GM18499 (cell line): ENCODE measurements around the gene MRPL1.
"Not testable (repeated sequence)": the region's sequence is repeated elsewhere in the genome, so short reads cannot be mapped to it uniquely, and the experiment has no call there.

Experiments used
- ATAC-seq: cut with Tn5 transposase; IDR thresholded peaks from one replicate; pipeline ENCODE4 v1.9.1; 2021; ENCODE audit warnings: moderate number of reproducible peaks; ENCODE audit not compliant: insufficient read depth, unreplicated experiment

MRPL1 gene

DNA sequence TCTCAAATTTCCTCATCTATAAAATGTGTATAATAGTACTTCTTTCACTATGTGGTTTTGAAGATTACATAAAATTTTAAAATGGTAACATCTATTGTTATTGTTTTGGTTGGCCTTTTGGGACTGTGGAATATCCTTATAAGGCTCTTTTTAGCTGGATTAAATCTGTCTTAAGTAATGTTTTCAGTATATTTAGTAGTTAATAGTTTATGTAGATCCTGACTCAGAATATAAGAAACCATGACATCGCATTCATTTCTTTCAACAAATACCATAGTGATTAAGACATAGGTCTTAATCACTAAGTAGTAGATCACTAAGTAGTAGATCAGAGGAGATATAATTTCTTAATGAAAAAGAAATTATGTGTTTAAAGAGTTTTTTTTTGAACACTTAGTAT lies 48.5 kb downstream of the MRPL1 start:
- ATAC-seq, result no peak

DNA sequence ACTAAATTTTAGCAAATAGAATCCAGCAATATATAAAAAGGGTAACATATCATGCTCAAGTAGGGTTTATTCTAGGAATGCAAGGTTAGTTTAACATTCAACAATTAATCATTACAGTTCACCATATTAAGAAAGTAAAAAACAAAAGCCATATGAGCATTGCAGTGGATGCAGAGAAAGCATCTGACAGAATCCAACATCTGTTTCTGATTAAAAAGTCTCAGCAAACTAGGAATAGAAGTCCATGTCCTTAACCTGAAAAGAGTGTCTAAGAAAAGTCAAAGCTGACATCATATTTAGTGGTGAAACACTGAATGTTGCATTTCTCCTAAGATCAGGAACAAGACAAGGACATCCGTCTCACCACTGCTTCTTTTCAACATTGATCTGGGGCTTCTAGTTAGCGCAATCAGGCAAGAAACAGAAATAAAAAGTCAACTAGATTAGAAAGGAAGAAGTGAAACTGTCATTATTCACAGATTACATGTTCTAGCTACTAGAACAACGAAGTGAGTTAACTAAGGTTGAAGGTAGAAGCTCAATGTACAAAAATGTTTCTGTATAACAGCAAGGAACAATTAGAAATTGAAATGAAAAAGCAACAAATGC lies 49.3 kb downstream of the MRPL1 start:
- peak; percentile 79 for ATAC-seq

DNA sequence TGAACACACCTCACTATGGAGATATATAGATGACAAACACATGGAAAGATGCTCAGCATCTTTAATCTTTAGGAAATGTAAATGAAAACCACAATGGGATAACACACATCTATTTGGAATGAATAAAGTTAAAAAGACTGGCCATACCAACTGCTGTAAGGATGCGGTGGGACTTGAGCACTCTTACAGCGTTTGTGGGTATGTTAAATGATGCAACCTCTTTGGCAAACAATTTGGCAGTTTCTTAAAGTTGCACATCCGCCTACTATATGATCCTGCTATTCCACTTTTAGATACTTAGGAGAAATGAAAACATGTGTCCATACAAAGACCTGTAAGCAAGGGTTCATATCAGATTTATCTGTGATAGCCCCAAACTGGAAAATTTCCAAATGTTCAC lies 50.7 kb downstream of the MRPL1 start:
- no peak for ATAC-seq

DNA sequence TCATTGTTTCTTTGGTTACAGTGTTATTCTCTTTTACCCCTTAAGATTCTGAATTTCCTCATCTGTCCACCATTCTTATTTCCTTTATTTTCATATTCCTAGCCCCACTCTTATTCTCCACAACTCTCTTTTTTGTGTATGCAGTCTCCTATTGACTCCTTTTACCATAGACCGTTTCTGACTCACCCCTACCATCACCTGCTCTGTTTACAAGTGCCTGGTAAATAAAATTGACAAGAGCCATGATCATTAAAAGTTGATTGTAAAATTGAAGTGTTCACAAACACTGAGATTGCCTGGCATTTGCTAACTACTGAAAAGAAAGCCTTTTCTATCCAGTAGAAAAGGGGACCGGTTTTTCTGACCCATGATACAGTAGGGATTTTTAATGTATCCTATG lies 54.4 kb downstream of the MRPL1 start:
- ATAC-seq, result no peak

DNA sequence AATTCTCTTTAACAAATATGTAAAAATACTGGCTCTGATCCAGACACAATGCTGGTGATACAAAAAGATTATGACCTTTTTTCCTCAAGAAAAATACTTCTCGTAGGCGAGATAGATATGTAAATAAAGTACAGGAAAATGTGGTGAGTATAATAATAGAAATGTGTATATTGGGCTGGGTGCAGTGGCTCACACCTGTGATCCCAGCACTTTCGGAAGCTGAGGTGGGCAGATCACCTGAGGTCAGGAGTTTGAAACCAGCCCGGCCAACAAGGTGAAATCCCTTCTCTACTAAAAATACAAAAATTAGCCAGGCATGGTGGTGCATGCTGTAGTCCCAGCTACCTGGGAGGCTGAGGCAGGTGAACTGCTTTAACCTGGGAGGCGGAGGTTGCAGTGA lies 55.0 kb downstream of the MRPL1 start:
- ATAC-seq, result no peak

DNA sequence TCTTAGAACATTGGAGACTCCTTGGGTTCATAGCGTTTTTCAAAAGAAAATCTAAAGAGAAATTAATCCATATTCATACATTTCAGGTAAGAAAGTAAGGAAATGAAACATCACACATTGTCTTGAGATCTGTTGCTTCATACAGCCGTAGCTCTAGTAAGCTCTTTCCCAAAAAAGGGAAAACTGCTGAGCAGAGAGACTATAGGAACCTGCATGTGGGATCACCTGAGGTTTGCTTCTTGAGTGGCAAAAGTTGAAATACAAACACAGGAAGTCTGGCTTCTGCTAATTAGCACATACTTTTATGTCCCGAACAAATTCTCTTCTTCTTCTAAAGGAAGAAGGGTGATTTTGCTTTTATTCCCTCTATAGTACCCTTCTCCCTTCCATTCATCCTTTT lies 57.7 kb downstream of the MRPL1 start:
- no peak for ATAC-seq

DNA sequence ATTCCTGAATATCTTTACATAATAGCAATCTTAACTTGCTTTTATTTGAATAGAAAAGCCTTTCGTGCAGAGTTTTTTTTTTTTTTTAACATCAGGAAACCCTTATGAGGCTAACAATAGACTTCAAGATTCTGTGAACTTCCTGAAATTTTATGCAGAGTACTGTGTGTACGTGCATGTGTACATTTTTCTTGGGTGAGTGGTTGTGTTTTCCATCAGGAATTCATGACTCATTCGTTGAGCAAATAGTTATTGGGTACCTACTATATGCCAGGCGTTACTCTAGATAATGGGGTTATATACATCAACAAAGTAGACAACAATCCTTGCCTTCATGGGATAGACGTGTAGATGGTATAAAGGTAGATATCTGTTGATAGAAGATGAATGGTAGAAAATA lies 59.1 kb downstream of the MRPL1 start:
- ATAC-seq, result no peak

DNA sequence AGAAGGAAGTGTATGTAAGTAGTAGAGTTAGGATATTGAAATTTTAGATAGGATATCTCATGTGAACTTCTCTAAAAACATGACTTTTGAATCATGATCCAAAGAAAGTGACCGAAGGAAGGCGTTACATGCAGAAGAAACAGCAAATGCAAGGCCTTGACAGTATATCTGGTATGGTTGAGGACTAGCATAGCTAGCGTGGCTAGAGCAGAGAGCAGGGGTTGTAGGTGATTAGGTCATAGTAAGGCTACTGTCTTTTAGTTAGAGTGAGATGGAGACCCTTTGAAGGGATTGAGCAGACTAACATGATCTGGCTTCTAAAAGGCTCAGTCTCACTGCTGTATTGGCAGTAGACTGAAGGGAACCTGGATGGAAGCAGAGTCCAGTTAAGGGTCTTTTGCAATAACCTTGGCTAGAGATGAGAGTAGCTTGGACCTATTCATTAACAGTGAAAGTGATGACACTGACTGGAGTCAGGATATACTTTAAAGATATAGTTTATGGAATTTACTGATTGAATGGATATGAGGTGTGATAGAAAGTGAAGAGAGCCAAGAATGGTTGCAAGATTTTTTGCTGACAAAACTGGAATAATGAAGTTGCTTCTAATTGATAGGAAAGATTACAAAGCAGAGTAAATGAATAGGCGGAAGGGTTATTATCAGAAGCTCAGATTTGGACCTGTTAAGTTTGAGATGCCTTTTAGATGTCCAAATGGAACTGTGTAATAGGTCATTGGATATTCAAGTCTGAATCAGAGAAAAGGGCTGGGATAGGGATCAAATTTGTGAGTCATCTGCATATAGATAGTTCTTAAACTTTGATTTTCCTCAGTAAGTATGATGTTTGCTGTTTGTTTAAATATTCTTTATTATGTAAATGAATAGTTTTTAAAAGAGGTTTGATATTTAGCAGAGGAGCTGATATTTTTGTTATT lies 59.8 kb downstream of the MRPL1 start:
- ATAC-seq, result no peak

DNA sequence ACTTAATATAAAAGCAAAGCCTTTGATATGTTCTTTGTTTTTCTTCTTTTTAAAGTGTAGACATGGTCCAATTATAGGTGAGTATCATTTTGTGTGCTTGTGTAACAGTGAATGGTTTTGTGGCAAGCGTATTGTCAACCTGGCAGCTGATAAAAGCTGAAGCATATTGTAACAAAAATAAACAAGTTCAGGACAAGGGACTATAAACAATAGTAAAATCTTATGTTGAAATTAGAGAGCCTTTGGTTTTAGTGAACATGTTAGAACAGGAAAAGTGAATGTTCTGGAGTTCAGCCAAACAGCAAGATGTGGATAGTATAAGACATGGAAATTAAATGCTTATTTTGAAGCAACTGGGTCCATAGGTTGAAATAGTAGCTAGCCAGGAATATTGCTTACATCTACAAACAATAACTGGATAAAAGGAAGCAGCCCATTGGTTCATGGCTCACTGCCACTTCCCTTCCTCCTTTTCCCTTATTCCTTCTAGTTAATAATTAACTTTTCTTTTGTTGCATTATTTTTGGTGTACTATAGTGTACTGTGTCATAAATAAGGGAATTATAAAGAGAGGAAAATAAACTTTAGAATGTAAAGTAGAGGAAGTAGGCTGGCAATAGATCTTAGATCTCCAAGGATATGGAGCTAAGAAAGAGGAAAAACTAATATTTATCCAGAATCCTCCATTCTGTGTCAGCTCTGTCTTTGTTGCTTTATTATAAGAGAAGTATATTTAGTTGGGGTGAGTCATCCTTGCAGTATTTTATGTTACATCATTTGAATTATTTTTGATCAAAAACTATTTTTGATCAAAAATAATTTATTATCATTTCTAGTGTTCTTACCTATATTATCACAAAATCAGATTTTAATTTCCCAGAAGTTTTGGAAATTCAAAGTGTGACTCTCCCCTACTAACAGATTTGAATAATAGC lies 65.6 kb downstream of the MRPL1 start:
- no peak for ATAC-seq

DNA sequence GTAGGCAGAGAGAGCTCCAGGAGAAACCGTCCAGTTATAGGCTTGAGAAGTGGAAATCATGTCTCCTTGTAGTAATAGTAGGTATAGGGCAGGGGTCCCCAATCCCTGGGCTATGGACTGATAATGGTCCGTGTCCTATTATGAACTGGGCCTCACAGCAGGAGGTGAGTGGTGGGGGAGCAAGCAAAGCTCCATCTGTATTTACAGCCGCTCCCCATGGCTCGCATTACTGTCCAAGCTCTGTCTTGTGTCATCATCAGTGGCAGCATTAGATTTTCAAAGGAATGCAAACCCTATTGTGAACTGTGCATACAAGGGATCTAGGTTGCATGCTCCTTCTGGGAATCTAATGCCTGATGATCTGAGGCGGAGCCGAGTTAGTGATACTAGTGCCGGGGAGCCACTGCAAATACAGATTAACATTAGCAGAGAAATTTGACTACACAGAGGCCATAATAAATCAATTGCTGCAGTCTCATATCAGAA lies 67.6 kb downstream of the MRPL1 start:
- ATAC-seq, result no peak

DNA sequence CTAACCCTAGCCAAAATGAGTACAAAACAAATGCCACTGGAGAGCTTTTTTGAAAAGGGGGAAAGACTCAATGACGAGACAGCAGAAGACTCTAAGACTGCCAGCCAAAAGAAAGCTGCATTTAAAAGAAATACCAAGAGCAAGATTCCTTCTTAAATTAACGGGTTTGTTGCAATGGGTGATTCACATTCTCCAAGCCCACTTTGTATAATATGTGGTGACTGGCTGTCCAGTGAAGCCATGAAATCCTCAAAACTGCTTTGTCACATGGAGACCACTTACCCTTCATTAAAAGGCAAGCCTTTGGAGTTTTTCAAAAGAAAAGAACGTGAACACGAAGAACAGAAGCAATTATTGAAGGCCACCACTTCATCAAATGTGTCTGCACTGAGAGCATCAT lies 68.2 kb downstream of the MRPL1 start:
- no peak for ATAC-seq

DNA sequence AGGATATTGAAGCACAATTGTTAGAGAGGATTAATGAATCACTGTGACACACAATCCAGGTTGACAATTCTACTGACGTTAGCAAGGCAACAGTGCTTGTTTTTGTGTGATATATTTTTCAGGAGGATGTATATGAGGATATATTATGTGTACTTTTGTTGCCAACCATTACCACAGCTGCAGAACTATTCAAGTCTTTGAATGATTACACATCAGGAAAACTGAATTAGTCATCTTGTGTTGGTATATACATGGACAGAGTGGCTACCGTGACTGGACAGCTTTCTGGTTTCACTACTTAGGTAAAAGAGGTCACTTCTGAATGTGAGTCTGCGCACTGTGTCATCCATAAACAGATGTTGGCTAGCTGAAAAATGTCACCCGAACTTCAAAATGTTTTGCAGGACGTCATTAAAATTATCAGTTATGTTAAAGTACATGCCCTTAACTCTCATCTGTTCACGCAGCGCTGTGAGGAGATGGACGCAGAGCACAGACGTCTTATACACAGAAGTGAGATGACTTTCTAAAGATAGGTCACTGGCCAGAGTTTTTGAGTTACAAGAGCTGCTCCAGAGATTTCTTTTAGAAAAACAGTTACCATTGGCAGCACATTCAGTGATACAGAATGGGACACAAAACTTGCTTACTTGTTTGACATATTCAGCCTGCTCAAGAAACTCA lies 69.0 kb downstream of the MRPL1 start:
- ATAC-seq, result no peak

DNA sequence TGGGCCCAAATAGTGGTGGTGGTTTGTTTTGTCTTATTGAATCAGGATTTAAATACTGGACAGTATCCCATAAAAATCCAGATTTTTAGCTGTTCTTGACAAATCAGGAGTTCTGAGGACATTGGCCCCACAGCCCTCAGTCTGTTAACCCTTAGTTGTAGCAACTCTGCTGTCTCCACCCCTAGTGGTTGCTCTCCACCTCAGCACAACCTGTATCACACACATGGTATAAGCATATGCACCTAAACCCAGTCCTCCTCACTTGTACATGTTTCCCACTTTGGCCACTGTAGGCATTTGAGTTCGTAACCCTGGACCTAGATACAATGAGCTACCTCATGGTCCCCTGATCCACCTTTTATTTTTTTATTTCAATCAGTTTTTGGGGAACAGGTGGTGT lies 75.9 kb downstream of the MRPL1 start:
- ATAC-seq, result no peak

DNA sequence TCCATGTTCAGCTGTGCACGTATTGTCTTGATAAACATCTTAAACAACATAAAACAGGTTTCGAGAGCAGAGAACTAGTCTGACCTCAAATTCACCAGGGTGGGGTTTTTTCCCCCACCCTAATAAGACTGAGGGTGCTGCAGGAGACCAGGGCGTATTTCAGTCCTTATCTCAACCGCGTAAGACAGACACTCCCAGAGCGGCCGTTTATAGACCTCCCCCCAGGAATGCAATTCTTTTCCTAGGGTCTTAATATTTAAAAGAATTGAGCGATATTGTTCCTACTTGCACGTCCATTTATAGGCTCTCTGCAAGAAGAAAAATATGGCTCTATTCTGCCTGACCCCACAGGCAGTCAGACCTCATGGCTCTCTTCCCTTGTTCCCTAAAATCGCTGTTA lies 83.3 kb downstream of the MRPL1 start:
- not testable (repeated sequence) for ATAC-seq

DNA sequence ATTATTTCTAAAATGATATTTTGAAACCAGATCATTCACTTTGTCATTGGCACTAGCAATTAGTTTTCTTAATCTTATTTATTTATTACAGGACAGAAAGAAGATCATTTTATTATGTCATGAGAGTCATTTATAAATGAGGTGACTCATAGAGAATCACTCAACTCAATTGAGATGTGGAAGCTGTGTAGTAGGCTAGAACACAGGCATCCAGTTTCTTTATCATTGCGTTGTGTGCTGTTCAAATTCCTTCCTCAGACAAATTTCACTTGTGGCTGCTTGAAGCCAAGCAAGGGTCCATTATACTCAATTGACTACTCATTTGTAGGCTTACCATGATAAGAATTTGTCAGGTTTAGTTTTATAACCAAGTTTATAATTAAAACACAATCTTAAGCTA lies 87.6 kb downstream of the MRPL1 start:
- ATAC-seq, result no peak

DNA sequence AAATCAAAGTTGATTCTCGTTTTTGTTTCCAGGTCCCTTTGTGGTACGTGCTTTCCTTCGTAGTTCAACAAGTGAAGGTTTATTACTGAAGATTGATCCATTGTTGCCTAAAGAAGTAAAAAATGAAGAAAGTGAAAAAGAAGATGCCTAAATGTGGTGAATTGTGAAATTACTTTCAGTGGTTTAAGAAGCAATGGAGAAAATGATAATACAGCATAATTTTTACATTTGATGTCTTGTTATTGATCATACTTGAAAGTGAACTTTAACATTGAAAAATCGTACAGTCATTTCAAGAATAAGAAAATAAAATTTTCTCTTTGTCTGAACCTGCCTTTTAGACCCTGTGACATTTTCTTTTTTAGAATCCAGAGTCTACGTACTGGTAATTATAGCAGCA lies 89.8 kb downstream of the MRPL1 start:
- ATAC-seq, result no peak

DNA sequence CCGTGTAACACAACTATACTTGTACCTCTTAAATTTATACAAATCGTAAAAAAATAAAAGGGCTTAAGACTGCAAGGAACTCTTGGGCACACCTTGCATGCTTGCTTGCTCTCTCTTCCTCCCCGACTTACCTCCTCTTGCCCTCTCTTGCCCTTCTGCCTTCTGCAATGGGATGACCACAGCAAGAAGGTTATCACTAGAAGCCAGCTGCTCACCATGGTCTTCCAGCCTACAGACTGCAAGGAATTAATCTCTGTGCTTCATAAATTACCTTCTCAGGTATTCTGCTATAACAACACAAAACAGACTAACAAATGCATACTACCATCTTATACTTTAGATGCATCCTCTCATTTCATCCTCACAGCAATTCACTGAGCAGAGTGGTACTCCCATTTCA lies 92.1 kb downstream of the MRPL1 start:
- ATAC-seq, result no peak

DNA sequence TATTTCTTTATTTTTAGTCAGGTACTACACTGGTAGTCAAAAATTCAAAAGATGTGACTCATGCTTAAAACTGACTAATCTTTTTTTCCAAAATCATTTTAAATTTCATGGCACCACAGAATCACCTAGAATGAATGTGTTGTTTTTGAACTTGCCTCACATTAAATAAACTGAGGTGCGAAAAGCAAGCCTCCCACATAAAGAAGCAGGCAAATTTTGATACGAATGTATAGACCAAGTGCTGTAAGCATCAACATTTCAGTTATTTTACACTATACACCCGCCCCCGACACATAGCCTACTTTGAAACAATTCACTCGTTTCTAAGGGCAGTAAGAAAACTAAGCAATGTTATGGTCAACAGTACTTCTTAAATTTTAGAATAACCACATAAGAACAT lies 94.3 kb downstream of the MRPL1 start:
- no peak for ATAC-seq

DNA sequence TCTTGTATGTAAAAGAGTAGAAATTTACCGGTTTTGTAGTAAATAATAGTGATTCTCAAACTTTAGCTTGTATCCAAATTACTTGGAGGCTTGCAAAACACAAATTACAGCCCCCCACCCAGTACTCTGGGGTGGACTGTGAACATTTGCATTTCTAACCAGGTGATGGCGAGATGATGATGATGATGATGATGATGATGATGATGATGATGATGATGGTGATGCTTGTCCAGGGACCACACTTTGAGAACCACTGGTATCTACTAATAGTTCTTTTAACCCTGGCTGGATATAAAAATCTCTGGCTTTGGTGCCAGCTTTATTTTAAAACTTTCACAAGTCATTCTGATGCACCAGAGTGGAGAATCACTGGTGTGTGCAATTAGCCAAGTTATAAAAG lies 96.3 kb downstream of the MRPL1 start:
- no peak for ATAC-seq
